OCI-LY7 (cell line): ENCODE results near the gene INF2. TPM values are rescaled to one million over a fixed set of nuclear protein-coding genes. Genes with fewer than 3 reads are reported as not detected.
A peak's percentile ranks its signal among the peaks of the same experiment; 100 is the strongest.

Experiments used
- BruUV-seq: library from RNA; stranded (reverse); fragments of 400-500 nt; replicated peaks from 2 replicates; lab custom pipeline; 2021; lab: Mats Ljungman, UMichigan
- CTCF ChIA-PET: fragments of 300-600 bp; sonication (Branson Sonifier 250); formaldehyde crosslinking; loops from one replicate; lab custom pipeline; 2022; ENCODE audit warnings: antibody characterized with exemption; ENCODE audit not compliant: unreplicated experiment; lab: Charles Lee
- POLR2A ChIA-PET: fragments of 300-600 bp; sonication (Branson Sonifier 250); formaldehyde crosslinking; loops from one replicate; lab custom pipeline; 2022; ENCODE audit warnings: antibody characterized with exemption; lab: Charles Lee
- DNase-seq: peaks from one replicate; pipeline ENCODE4 v3.0.0-alpha.2; 2015; ENCODE audit warnings: low spot score
- H2AFZ ChIP-seq: fragments of 200-600 bp; sonication (generic), shearing (Covaris generic); 2 replicates; pipeline ENCODE4 v1.6.1; 2014; ENCODE audit warnings: mild to moderate bottlenecking, antibody characterized with exemption, low read length, moderate library complexity
- H3K27ac ChIP-seq: fragments of 200-600 bp; sonication (generic); 2 replicates; pipeline ENCODE4 v1.5.1; 2014; ENCODE audit warnings: mixed run types, low read depth, mild to moderate bottlenecking, moderate library complexity, low read length, inconsistent platforms; ENCODE audit not compliant: poor library complexity, severe bottlenecking
- H3K36me3 ChIP-seq: fragments of 200-600 bp; sonication (generic); 2 replicates; pipeline ENCODE4 v1.6.1; 2014; ENCODE audit warnings: mild to moderate bottlenecking, antibody characterized with exemption, low read length, moderate library complexity, mixed read lengths; ENCODE audit not compliant: insufficient read depth
- H3K4me1 ChIP-seq: fragments of 200-600 bp; sonication (generic); 2 replicates; pipeline ENCODE4 v1.5.1; 2014; ENCODE audit warnings: mild to moderate bottlenecking, low read length; ENCODE audit not compliant: insufficient read depth, poor library complexity, severe bottlenecking
- H3K4me2 ChIP-seq: fragments of 200-600 bp; sonication (generic); 2 replicates; pipeline ENCODE4 v1.6.1; 2014; ENCODE audit warnings: mild to moderate bottlenecking, low read length
- H3K4me3 ChIP-seq: fragments of 200-600 bp; sonication (generic); 2 replicates; pipeline ENCODE4 v1.5.1; 2014; ENCODE audit warnings: mild to moderate bottlenecking, low read depth, low read length; ENCODE audit not compliant: poor library complexity, severe bottlenecking
- H3K79me2 ChIP-seq: fragments of 200-600 bp; sonication (generic); 2 replicates; pipeline ENCODE4 v1.6.1; 2016; ENCODE audit warnings: low read depth, mild to moderate bottlenecking, low read length, moderate library complexity, mixed read lengths; ENCODE audit not compliant: insufficient read depth
- H3K9me2 ChIP-seq: fragments of 200-600 bp; sonication (generic); 2 replicates; pipeline ENCODE4 v1.6.1; 2016; ENCODE audit warnings: mild to moderate bottlenecking, low read length, mixed read lengths; ENCODE audit not compliant: insufficient read depth
- H3K9me3 ChIP-seq: fragments of 200-600 bp; sonication (generic); 2 replicates; pipeline ENCODE4 v1.6.1; 2014; ENCODE audit warnings: mild to moderate bottlenecking, mixed run types, low read length, mixed read lengths
- H4K20me1 ChIP-seq: fragments of 200-600 bp; sonication (generic); 2 replicates; pipeline ENCODE4 v1.6.1; 2014; ENCODE audit warnings: mild to moderate bottlenecking, antibody characterized with exemption, low read length, moderate library complexity, mixed read lengths; ENCODE audit not compliant: insufficient read depth
- EZH2phosphoT487 ChIP-seq: fragments of 200-600 bp; sonication (generic); IDR thresholded peaks from 2 replicates; pipeline ENCODE4 v1.6.1; 2018; ENCODE audit warnings: low read depth, borderline replicate concordance, mild to moderate bottlenecking, mixed run types, antibody characterized with exemption, low read length, moderate library complexity, mixed read lengths
- intact Hi-C: fragments of 100-400 bp; cut with micrococcal nuclease; formaldehyde crosslinking; loops from one replicate; pipeline ENCODE4 v1.10.0; 2022; ENCODE audit not compliant: unreplicated experiment
- total RNA-seq, 2 experiments: library from RNA; depleted of rRNA in 1 of 2; stranded (reverse); fragments of >200 nt in 1 of 2; shearing (Covaris generic) in 1 of 2; gene quantifications; 2 replicates each; pipeline ENCODE4 v1.2.3, GENCODE V29; 2014 to 2022
- TF ChIP-seq, protein P1 (sequence below): fragments of 200-600 bp; sonication (generic); conservative IDR thresholded peaks from 2 replicates; pipeline ENCODE4 v1.5.1; 2014; ENCODE audit warnings: mild to moderate bottlenecking, antibody characterized with exemption, low read length, moderate library complexity, mixed read lengths

INF2 gene
- total RNA-seq, 2 experiments from 2014 or later, result 39.4 to 51.6 TPM

DNA sequence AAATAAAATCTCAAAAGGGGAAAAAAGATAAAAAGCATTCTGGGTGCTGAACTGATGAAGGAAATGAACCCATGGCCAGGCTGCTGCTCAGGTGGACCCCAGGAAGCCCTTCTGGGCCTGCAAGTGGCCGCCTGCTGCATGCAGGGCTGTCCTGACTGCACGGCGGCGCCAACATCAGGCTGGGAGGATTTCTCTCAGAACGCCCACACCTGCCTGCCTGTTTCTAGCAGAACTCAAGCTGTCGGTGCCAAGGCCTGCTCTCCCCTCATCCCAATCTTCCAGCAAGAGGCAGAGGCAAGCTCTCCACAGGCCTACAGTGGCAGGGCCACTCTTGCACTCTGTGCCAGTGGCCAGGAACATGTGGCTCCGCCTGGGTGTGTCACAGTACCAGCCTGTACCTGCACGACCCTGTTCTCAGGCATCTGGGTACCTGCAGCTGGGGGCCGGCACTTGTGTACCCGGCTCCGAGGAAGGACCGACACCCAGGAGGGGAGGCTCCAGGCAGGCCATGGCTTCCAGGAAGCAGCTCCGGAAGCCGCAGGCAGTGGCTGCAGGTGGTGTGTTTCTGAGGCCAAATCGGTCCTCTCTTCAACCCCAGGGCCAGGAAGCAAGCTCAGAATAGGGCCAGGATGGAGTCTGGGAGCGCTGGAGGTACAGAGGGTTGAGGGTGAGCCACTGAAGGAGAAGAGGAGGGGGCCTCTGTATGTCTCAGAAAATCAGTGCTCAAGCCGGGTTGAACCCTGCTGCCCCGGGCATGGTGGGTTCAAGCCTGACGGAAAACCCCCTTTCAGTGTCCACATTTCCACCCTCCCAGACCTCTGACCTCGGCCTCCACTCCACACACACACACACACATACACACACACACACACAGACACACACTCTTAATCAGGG is 2.5 kb upstream of the INF2 start:
- H3K4me1 ChIP-seq, result peaks cover 53% of the 10 kb centered on the region
- ChIA-PET CTCF (no interaction called here), POLR2A (interaction anchor here (2.2 kb wide), 1 partner anchor 29 kb away, joined by 11 read pairs; no protein-coding TSS in a partner anchor)
- H3K79me2 ChIP-seq, result peaks cover 14% of the 10 kb centered on the region; the same call in 1 of the 2 replicates
- TF ChIP-seq, protein P1, sequence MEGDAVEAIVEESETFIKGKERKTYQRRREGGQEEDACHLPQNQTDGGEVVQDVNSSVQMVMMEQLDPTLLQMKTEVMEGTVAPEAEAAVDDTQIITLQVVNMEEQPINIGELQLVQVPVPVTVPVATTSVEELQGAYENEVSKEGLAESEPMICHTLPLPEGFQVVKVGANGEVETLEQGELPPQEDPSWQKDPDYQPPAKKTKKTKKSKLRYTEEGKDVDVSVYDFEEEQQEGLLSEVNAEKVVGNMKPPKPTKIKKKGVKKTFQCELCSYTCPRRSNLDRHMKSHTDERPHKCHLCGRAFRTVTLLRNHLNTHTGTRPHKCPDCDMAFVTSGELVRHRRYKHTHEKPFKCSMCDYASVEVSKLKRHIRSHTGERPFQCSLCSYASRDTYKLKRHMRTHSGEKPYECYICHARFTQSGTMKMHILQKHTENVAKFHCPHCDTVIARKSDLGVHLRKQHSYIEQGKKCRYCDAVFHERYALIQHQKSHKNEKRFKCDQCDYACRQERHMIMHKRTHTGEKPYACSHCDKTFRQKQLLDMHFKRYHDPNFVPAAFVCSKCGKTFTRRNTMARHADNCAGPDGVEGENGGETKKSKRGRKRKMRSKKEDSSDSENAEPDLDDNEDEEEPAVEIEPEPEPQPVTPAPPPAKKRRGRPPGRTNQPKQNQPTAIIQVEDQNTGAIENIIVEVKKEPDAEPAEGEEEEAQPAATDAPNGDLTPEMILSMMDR, result no peak
- H3K9me2 ChIP-seq, result no peaks in the 10 kb centered on the region
- no TSS peak for BruUV-seq
- peak overlapping the region; percentile 81 for H3K4me2 ChIP-seq
- H3K9me3 ChIP-seq, result no peaks in the 10 kb centered on the region
- peak; percentile 54 for DNase-seq
- peak overlapping the region; percentile 26 for H3K4me3 ChIP-seq
- H2AFZ ChIP-seq, result no peak overlapping the region; the same call in 1 of the 2 replicates
- H3K27ac ChIP-seq, result peak overlapping the region; percentile 67
- intact Hi-C loops, result no loop called here
- H4K20me1 ChIP-seq, result 0 out of 2 replicates have a peak, but pooled peaks cover 5% of the 10 kb centered on the region
- H3K36me3 ChIP-seq, result no peaks in the 10 kb centered on the region

- Histone ChIP-seq H3K27ac (peak overlapping the region; percentile 67), H3K36me3 (no peaks in the 10 kb centered on the region; the same call in 1 of the 2 replicates), H2AFZ (no peak overlapping the region; the same call in 1 of the 2 replicates), H3K4me3 (peak overlapping the region; percentile 26), H3K79me2 (peaks cover 14% of the 10 kb centered on the region; the same call in 1 of the 2 replicates), H3K9me3 (no peaks in the 10 kb centered on the region), H4K20me1 (0 out of 2 replicates have a peak, but pooled peaks cover 5% of the 10 kb centered on the region), H3K4me1 (peaks cover 51% of the 10 kb centered on the region), H3K4me2 (peak overlapping the region; percentile 81), H3K9me2 (no peaks in the 10 kb centered on the region)
- ChIA-PET CTCF (no interaction called here), POLR2A (interaction anchor here (2.2 kb wide), 1 partner anchor 30 kb away, joined by 11 read pairs; no protein-coding TSS in a partner anchor)
- DNase-seq, result no peak
- intact Hi-C loops, result no loop called here
- TF ChIP-seq EZH2phosphoT487, result no peak
- TF ChIP-seq, protein P1, result no peak
- BruUV-seq, result no TSS peak
These were observed 1.6 kb upstream of the INF2 start for GRCh38 chr14:104687601-104688504.
